GM23338 (cell line): Measurements from ENCODE around the gene ADH1C. TPM values are rescaled to one million over a fixed set of nuclear protein-coding genes. Genes with fewer than 3 reads are reported as not detected.

ENCODE experiments used
- ATAC-seq: fragments of 200-7000 bp; cut with Tn5 transposase; 3 replicates; pipeline ENCODE4 v1.9.1; 2020
- DNase-seq: peaks from one replicate; pipeline ENCODE4 v3.0.0-alpha.2; 2015; ENCODE audit warnings: low spot score
- H2AFZ ChIP-seq: fragments of 200-600 bp; sonication (generic); 2 replicates; pipeline ENCODE4 v1.8.0; 2016; ENCODE audit warnings: antibody characterized with exemption, mild to moderate bottlenecking, moderate library complexity
- H3F3A ChIP-seq: fragments of 200-600 bp; sonication (generic); replicated peaks from 2 replicates; pipeline ENCODE4 v1.8.0; 2017; ENCODE audit warnings: antibody characterized with exemption, mixed run types, low read depth
- H3K27ac ChIP-seq: fragments of 200-600 bp; sonication (generic); 2 replicates; pipeline ENCODE4 v1.6.1; 2016; ENCODE audit warnings: low read depth
- H3K27me3 ChIP-seq: fragments of 200-600 bp; sonication (generic); 2 replicates; pipeline ENCODE4 v1.8.0; 2016; ENCODE audit warnings: mild to moderate bottlenecking, mixed run types, moderate library complexity; ENCODE audit not compliant: insufficient read depth
- H3K36me3 ChIP-seq: fragments of 200-600 bp; sonication (generic); 2 replicates; pipeline ENCODE4 v1.8.0; 2016; ENCODE audit warnings: mild to moderate bottlenecking; ENCODE audit not compliant: insufficient read depth
- H3K4me1 ChIP-seq: fragments of 200-600 bp; sonication (generic); 2 replicates; pipeline ENCODE4 v1.8.0; 2016; ENCODE audit warnings: mild to moderate bottlenecking, moderate library complexity; ENCODE audit not compliant: insufficient read depth
- H3K4me2 ChIP-seq: fragments of 200-600 bp; sonication (generic); 2 replicates; pipeline ENCODE4 v1.7.1; 2017; ENCODE audit warnings: mixed run types
- H3K4me3 ChIP-seq: fragments of 200-600 bp; sonication (generic); 2 replicates; pipeline ENCODE4 v1.6.1; 2016; ENCODE audit warnings: mixed run types
- H3K79me2 ChIP-seq: fragments of 200-600 bp; sonication (generic); replicated peaks from 2 replicates; pipeline ENCODE4 v1.8.0; 2017; ENCODE audit warnings: mild to moderate bottlenecking; ENCODE audit not compliant: insufficient read depth
- H3K9me2 ChIP-seq: fragments of 200-600 bp; sonication (generic); 2 replicates; pipeline ENCODE4 v1.8.0; 2017; ENCODE audit not compliant: insufficient read depth
- H4K20me1 ChIP-seq: fragments of 200-600 bp; sonication (generic); replicated peaks from 2 replicates; pipeline ENCODE4 v1.8.0; 2017; ENCODE audit warnings: mild to moderate bottlenecking; ENCODE audit not compliant: insufficient read depth
- H3K27ac Mint-ChIP-seq: 2 replicates; pipeline ENCODE4 v1.8.0; 2020; ENCODE audit warnings: inconsistent platforms, mild to moderate bottlenecking, moderate library complexity, mixed read lengths
- H3K27me3 Mint-ChIP-seq: 3 replicates; pipeline ENCODE4 v1.8.0; 2022; ENCODE audit warnings: low read depth, mild to moderate bottlenecking, moderate library complexity, mixed read lengths, inconsistent platforms; ENCODE audit not compliant: insufficient read depth, poor library complexity
- H3K36me3 Mint-ChIP-seq: 3 replicates; pipeline ENCODE4 v1.8.0; 2021; ENCODE audit warnings: low read depth, mild to moderate bottlenecking, inconsistent platforms, moderate library complexity, mixed read lengths
- H3K4me1 Mint-ChIP-seq: 3 replicates; pipeline ENCODE4 v1.8.0; 2020; ENCODE audit warnings: mild to moderate bottlenecking, inconsistent platforms, mixed read lengths
- H3K4me3 Mint-ChIP-seq: 3 replicates; pipeline ENCODE4 v1.8.0; 2021; ENCODE audit warnings: moderate library complexity, mild to moderate bottlenecking, inconsistent platforms, mixed read lengths
- H3K9me3 Mint-ChIP-seq: 3 replicates; pipeline ENCODE4 v1.8.0; 2020; ENCODE audit warnings: moderate library complexity, mild to moderate bottlenecking, inconsistent platforms, mixed read lengths
- CREB1 ChIP-seq: fragments of 250-450 bp; sonication (Bioruptor Pico); IDR thresholded peaks from 2 replicates; pipeline ENCODE4 v1.5.0; 2020; ENCODE audit warnings: low read depth, mild to moderate bottlenecking, moderate library complexity
- CTCF ChIP-seq, 2 experiments: fragments of 200-600 bp in 1 of 2; sonication (generic) in 1 of 2; conservative IDR thresholded peaks; 2 replicates each; pipeline versions ENCODE4 v1.5.1 to v1.6.1; 2016 to 2017; ENCODE audit warnings: antibody characterized with exemption in 2 of 2, low read depth in 2 of 2, mild to moderate bottlenecking in 2 of 2, moderate library complexity in 1 of 2
- ETS1 ChIP-seq: IDR thresholded peaks from 2 replicates; pipeline ENCODE4 v1.6.1; 2016; ENCODE audit warnings: antibody characterized with exemption
- EZH2 ChIP-seq: fragments of 200-600 bp; sonication (generic); IDR thresholded peaks from one replicate; pipeline ENCODE4 v1.8.0; 2017; ENCODE audit warnings: antibody characterized with exemption, mild to moderate bottlenecking, low read depth; ENCODE audit not compliant: unreplicated experiment
- EZH2phosphoT487 ChIP-seq: fragments of 200-600 bp; sonication (generic); IDR thresholded peaks from one replicate; pipeline ENCODE4 v1.8.1; 2018; ENCODE audit warnings: antibody characterized with exemption; ENCODE audit not compliant: unreplicated experiment
- JUNB ChIP-seq: IDR thresholded peaks from one replicate; pipeline ENCODE4 v1.6.1; 2016; ENCODE audit warnings: antibody characterized with exemption; ENCODE audit not compliant: unreplicated experiment
- NANOG ChIP-seq: IDR thresholded peaks from 2 replicates; pipeline ENCODE4 v1.6.1; 2016; ENCODE audit warnings: antibody characterized with exemption, borderline replicate concordance
- POLR2AphosphoS5 ChIP-seq: IDR thresholded peaks from 2 replicates; pipeline ENCODE4 v1.6.1; 2016; ENCODE audit warnings: antibody characterized with exemption, low read depth
- REST ChIP-seq: IDR thresholded peaks from one replicate; pipeline ENCODE4 v1.6.1; 2018; ENCODE audit warnings: antibody characterized with exemption; ENCODE audit not compliant: unreplicated experiment
- STAT1 ChIP-seq: IDR thresholded peaks from one replicate; pipeline ENCODE4 v1.6.1; 2016; ENCODE audit warnings: antibody characterized with exemption; ENCODE audit not compliant: unreplicated experiment
- ZNF114 ChIP-seq: fragments of 250-450 bp; sonication (Bioruptor Pico); IDR thresholded peaks from 2 replicates; pipeline ENCODE4 v1.5.0; 2020; ENCODE audit warnings: mild to moderate bottlenecking, moderate library complexity
- ZNF331 ChIP-seq: fragments of 250-450 bp; sonication (Bioruptor Pico); IDR thresholded peaks from 2 replicates; pipeline ENCODE4 v1.5.0; 2020; ENCODE audit warnings: low read depth, mild to moderate bottlenecking, moderate library complexity
- ZNF462 ChIP-seq: fragments of 250-450 bp; sonication (Bioruptor Pico); IDR thresholded peaks from 2 replicates; pipeline ENCODE4 v1.5.0; 2020; ENCODE audit warnings: mild to moderate bottlenecking, moderate library complexity
- polyA plus RNA-seq: library from polyadenylated mRNA; unstranded; fragments of >200 nt; fragmentation: Nextera tagmentation; extraction: Ambion mirVana; gene quantifications from 2 replicates; pipeline ENCODE4 v1.2.1, GENCODE V29; 2016
- total RNA-seq: library from RNA; depleted of rRNA; stranded (reverse); fragments of >200 nt; shearing (Covaris generic); gene quantifications from 2 replicates; pipeline ENCODE4 v1.2.3, GENCODE V29; 2014

Gene ADH1C
- total and polyA plus RNA-seq, 2 experiments from 2014 or later: not detected

GRCh38 chr4:99349338-99349737 lies 3.2 kb downstream of the ADH1C start:
- Mint-ChIP-seq H3K27ac (no peak overlapping the region), H3K4me1 (no peaks in the 10 kb centered on the region), H3K9me3 (peaks cover 12% of the 10 kb centered on the region), H3K36me3 (peaks cover 4% of the 10 kb centered on the region; the same call in 2 of the 3 replicates), H3K27me3 (no peaks in the 10 kb centered on the region), H3K4me3 (no peak overlapping the region)
- Histone ChIP-seq H3K27me3 (no peaks in the 10 kb centered on the region), H3K27ac (no peak overlapping the region), H2AFZ (no peak overlapping the region), H3K9me2 (peaks cover 12% of the 10 kb centered on the region; the same call in 1 of the 2 replicates), H4K20me1 (no peaks in the 10 kb centered on the region), H3K4me2 (no peak overlapping the region), H3K4me3 (no peak overlapping the region), H3K36me3 (no peaks in the 10 kb centered on the region), H3F3A (no peaks in the 10 kb centered on the region), H3K79me2 (no peaks in the 10 kb centered on the region), H3K4me1 (no peaks in the 10 kb centered on the region)
- ATAC-seq (no peak), DNase-seq (no peak)
- TF ChIP-seq EZH2: no peak
- no peak for TF ChIP-seq ZNF462 (CRISPR knock-in tag)
- no peak for TF ChIP-seq ZNF114 (CRISPR knock-in tag)
- TF ChIP-seq POLR2AphosphoS5: no peak
- TF ChIP-seq STAT1: no peak
- TF ChIP-seq ETS1: no peak
- no peak for TF ChIP-seq CREB1 (CRISPR knock-in tag)
- no peak for TF ChIP-seq EZH2phosphoT487
- no peak for TF ChIP-seq CTCF (conservative IDR thresholded peaks at IDR 0.05; ENCODE audit: low read depth in 2 of 2)
- TF ChIP-seq ZNF331 (CRISPR knock-in tag): no peak
- TF ChIP-seq REST: no peak
- no peak for TF ChIP-seq NANOG
- no peak for TF ChIP-seq JUNB
